NCI-H345 treated with DMSO at 0.1 percent for 48 hours (cell line): Measurements from ENCODE around the gene BMPR1A.

Source experiments
- DNase-seq: peaks from one replicate; lab custom pipeline; 2025; ENCODE audit not compliant: unreplicated experiment; lab: John Stamatoyannopoulos, UW

BMPR1A gene

DNA sequence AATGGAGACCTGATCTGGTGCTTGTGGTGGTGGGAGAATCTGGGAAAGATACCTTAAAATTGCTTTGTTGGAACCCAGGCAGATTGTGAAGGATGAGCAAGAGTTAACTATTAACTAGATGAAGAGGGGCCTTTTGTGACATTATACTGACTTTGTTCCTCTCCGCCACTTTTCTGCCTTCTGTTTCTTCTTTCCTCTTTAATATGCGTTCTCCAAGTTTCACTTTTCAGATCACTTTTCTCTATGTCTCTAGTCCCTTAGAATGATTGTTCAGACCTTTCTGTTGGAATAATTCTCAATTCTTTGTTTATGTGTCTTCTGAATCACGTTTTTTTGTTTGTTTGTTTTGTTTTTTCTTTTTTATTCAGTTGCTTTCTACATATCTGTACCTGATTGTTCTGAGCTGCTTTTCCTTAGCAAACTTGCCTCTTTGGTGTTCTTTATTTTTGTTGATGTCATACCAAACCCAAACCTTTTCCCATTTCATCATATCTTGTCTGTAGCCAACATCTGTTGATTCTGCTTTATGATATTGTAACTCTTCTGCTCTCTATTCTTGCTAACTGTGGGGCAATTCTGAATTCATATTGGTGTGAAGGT is 2.8 kb downstream of the BMPR1A start:
- DNase-seq: no peak

- DNase-seq: no peak
Observed at GRCh38 chr10:86763404-86763803, 7.0 kb downstream of the BMPR1A start.

DNA sequence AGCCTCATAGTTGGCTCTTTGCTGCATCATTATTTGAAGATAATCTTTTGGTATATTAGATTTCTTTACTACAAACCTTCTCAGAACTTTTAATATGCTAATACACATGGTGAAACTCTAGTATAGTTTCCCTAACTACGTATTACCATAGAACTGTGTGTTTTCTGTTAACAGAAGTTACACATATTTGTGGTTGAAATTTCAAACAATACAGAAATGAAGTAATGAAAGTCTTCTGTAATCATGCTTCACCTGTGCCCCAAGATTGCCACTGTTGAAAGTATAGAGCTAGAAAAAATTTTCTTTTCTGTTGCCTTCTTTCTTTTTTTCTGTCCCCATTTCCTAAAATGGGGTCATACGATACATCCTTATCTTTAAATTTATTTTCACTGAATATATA is 9.1 kb downstream of the BMPR1A start:
- DNase-seq: no peak

DNA sequence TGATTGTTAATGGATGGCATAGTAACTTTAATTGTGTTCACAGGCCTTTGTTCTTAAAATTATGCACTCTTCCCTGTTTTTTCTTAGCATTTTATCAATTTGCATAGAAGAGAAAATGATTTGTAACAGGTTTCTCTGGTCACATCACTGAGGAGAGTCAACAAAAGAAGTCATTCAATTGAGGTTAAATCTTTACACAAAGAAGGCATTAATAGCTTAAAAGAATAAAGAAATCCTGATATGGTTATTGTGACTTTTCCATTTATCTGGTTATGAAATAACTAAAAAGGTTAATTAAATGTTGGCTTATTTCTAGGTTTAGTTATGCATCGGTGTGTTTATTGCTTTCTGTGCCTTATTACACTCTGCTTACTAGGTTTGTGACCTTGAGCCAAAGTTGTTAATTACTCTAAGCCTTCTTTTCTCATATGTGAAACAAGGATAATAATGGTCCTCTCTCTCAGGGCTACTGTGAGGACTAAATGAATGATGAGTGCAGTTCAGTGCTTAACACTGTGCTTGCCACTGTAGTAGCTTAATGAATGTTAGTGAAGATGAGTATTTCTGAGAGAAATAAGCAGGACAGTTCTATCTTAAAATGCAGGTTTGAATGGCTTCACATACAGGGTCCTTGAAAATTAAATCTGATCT is 12.1 kb downstream of the BMPR1A start:
- no peak for DNase-seq

- DNase-seq: no peak
Observed at GRCh38 chr10:86769991-86770390, 13.6 kb downstream of the BMPR1A start.

GRCh38 chr10:86770412-86770960 is 14.1 kb downstream of the BMPR1A start:
- DNase-seq: no peak

DNA sequence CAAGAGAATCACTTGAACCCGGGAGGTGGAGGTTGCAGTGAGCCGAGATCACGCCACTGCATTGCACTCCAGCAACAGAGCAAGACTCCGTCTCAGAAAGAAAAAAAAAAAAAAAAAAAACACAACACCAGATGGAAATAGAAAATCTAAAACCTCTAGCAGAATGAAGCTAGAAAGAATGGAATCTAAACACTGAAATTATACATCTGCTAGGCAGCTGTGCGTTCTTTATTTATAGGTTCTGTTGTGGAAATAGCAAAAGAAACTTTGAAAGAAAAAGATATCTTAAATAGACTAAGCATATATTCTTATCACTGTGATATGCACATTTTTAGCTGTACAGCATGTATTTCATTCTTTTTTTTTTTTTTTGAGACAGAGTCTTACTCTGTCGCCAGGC is 17.1 kb downstream of the BMPR1A start:
- DNase-seq: no peak

DNA sequence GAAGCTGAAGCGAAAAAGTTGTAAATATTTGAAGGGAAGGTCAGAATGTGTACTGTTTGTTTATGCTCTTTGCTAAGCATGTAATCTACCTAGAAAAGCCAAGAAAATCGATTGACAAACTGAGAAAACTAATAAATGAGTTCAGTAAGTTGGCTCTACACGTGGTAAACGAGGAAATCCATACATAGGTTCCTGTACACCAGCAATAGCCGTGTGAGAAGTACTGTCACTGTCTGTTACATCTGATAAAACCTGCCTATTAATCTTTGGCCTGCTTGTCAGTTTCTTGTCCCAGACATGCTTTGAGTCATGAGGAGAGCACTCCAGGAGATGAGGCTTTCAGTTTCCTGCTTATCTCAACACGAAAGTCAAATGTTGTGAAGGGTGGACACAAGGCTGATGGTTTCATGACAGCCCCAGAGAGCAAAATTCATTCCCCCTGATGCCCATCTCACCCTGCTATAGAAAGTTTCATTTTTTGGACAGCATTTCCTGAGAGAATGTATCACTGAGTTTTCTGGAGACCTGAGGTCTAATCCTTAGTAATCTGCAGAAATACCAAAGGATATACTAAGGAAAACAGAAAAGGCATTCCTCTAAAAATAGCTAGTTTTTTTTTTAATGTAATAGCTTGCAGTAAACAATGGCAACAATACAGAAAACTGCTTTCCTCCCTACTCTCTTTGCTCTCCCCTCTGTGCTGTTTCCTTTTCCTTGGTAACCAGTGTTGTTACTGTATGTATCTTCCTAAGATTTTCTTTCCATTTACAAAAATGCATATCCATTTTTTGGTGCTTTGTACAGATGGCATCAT is 18.8 kb downstream of the BMPR1A start:
- no peak for DNase-seq

DNA sequence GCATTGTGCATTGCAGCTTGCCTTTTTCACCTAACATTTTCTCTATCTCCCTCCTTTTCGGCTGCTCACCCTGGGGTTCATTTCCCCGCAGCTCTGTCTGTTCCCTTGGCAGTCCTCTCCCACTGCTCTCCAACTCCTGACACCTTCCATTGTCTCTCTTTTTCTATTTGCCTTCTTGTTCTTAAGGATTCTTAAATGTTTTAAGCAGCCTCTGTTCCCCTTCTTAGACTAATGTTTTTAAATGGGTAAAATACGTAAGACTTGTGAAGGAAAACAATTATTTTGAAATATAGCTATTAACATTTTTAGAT is 19.4 kb downstream of the BMPR1A start:
- DNase-seq: no peak

DNA sequence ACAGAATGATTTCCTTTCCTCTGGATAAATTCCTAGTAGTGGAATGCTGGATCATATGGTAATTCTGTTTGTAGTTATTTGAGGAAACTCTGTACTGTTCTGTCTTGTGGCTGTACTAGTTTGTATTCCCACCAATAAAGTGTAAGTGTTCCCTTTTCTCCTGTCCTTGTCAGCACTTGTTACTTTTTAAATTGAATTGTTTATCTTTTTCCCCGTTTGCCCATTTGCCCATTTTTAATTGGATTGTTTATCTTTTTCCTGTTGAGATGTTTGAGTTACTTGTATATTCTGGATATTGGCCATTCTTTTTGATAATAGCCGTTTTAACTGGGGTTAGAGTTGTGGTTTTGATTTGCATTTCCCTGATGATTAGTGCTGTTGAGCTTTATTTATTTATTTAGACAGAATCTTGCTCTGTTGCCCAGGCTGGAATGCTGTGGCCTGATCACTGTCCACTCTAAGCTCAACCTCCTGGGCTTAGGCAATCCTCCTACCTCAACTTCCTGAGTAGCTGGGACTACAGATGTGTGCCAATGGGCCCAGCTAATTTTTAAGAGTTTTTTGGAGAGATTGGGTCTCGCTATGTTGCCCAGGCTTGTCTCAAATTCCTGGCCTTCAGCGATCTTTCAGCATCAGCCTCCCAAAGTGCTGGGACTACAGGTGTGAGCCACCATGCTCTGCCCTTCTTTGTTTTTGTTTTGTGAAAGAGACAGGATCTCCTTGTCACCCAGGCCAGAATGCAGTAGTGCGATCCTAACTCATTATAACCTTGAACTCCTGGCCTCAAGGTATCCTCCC is 23.0 kb downstream of the BMPR1A start:
- DNase-seq: no peak

DNA sequence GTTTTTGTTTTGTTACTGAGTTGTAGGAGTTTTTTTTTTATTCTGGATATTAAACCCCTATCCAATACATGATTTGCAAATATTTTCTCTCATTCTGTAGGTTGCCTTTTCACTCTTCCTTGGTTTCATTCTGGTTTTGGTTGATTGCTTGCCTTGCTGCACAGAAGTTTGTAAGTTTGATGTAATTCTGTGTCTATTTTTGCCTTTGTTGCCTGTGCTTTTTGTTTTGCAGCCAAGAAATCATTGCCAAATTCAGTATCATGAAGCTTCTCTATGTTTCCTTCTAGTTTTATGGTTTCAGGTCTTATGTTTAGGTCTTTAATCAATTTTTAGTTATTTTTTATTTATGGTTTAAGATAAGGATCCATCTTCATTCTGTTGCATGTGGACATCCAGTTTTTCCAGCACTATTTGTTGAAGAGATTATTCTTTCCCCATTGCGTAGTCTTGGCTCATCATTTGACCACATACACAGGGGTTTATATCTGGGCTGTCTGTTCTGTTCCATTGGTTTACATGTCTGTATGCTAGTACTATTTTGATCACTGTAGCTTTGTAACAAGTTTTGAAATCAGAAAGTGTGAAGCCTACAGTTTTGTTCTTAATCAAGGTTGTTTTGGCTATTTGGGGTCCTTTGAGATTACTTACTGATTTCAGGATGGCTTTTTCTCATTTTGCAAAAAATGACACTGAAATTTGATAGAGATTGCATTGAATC is 26.4 kb downstream of the BMPR1A start:
- no peak for DNase-seq

- no peak for DNase-seq
Observed at GRCh38 chr10:86785037-86785436, 28.6 kb downstream of the BMPR1A start.

DNA sequence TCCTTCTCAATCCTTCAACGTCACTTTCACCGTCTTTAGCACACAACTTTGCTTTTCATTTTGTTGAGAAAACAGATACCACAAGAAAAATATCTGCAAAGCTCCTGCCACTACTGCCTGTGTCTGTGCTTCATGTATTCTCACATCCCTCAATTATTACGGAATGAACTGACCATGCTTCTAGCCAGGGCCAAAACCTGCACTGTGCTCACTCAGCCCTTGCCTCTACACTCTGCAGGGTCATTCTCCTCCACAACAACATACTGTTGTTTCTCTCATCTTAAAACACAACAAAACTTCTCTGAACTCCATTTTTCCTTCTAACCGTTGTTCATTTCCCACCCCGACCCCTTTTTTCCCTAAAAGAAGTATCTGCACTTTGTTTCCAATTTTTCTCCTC is 29.5 kb downstream of the BMPR1A start:
- no peak for DNase-seq

- no peak for DNase-seq
Observed at GRCh38 chr10:86786368-86786767, 29.9 kb downstream of the BMPR1A start.

DNA sequence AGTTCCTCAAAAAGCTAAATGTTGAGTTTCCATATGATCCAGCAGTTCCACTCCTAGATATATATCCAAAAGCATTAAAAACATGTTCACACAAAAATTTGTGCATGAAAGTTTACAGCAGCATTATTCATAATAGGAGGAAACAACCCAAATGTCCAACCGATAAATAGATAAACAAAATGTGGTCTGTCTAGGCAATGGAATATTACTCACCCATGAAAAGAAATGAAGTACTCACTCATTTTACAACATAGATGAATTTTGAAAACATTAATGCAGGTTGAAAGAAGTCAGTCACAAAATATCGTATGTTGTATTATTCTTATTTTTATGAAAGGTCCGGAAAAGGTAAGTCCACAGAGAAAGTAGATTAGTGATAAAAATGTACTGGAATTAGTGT is 34.0 kb downstream of the BMPR1A start:
- no peak for DNase-seq

GRCh38 chr10:86792461-86793167 is 36.2 kb downstream of the BMPR1A start:
- DNase-seq: no peak

- no peak for DNase-seq
Observed at GRCh38 chr10:86793696-86794095, 37.3 kb downstream of the BMPR1A start.

DNA sequence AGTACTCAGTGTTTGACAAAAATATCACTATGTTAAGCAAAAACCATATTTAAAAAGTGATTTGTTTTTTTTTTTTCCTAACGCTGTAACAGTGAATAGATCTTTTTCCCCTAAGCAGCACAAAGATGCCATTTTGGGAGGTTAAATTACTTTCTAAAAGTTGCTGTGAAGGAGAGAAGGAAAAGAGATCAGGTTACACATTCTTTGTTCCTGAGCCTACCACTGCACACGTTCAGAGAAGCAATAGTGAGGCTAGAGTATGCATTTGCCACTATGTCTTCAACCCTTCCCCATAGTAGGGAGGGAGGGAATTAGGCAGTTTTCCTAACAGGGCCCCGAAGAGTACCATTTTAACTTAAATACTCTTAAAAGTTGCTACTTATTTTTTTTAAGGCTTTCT is 38.9 kb downstream of the BMPR1A start:
- no peak for DNase-seq

GRCh38 chr10:86798025-86798424 is 41.6 kb downstream of the BMPR1A start:
- DNase-seq: no peak

DNA sequence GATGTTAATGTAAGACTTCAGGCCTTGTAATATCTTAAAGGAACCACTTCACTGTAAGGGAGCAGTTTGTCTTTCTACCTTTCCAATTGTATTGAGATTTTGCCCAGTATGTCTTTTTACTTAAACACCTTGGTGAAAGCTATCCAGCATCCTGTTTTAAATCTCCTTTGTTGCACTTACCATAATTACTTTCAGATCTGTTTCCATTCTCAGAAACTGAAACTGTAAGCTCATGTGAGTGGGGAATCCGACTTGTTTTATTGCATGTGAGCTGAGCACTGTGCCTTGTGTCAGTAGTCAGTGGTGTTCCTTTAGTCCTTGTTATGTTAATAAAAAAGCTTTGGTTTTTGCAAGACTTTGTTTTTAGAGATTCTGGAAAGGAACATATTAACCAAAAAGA is 42.2 kb downstream of the BMPR1A start:
- no peak for DNase-seq
